HepG2 (cell line): ENCODE measurements around the gene NOXO1. TPM values are rescaled to one million over a fixed set of nuclear protein-coding genes. Genes with fewer than 3 reads are reported as not detected.

Experiments used
- AGO2 ChIP-seq: fragments of 200-400 bp; formaldehyde crosslinking; optimal IDR thresholded peaks from 2 replicates; pipeline ENCODE3; 2017; ENCODE audit warnings: mild to moderate bottlenecking, low read depth, low read length, moderate library complexity
- ATF7-NPFF ChIP-seq: sonication (generic); formaldehyde crosslinking; IDR thresholded peaks from 2 replicates; pipeline ENCODE4 v1.8.1; 2023; ENCODE audit warnings: mild to moderate bottlenecking, low read depth, missing genetic modification reagents, moderate library complexity
- FOXA3 ChIP-seq: IDR thresholded peaks from 2 replicates; pipeline ENCODE4 v1.6.1; 2016; ENCODE audit warnings: missing genetic modification reagents, missing compliant biosample characterization
- FOXK1 ChIP-seq: sonication (generic); formaldehyde crosslinking; IDR thresholded peaks from 2 replicates; pipeline ENCODE4 v1.4.0; 2020; ENCODE audit warnings: low read depth, missing genetic modification reagents, borderline replicate concordance
- KLF6 ChIP-seq: IDR thresholded peaks from 2 replicates; pipeline ENCODE4 v1.8.0; 2016; ENCODE audit warnings: missing biosample characterization, missing genetic modification reagents
- MLLT10 ChIP-seq: sonication (generic); formaldehyde crosslinking; IDR thresholded peaks from 2 replicates; pipeline ENCODE4 v1.4.0; 2020; ENCODE audit warnings: missing genetic modification reagents
- NFE2 ChIP-seq: sonication (generic); formaldehyde crosslinking; IDR thresholded peaks from 2 replicates; pipeline ENCODE4 v1.4.0; 2020; ENCODE audit warnings: missing genetic modification reagents
- SRF ChIP-seq: IDR thresholded peaks from 2 replicates; pipeline ENCODE4 v1.6.1; 2011; ENCODE audit warnings: mild to moderate bottlenecking, low read depth, low read length, moderate library complexity
- TCF7 ChIP-seq: sonication (generic); IDR thresholded peaks from 2 replicates; pipeline ENCODE4 v1.6.1; 2016; ENCODE audit warnings: antibody characterized with exemption, low read depth
- ZNF3 ChIP-seq: IDR thresholded peaks from 2 replicates; pipeline ENCODE4 v1.7.0; 2017; ENCODE audit warnings: inconsistent platforms
- ZNF614 ChIP-seq: IDR thresholded peaks from 2 replicates; pipeline ENCODE4 v1.6.1; 2018; ENCODE audit warnings: missing biosample characterization, missing genetic modification reagents, inconsistent platforms, borderline replicate concordance
- ZSCAN9 ChIP-seq: IDR thresholded peaks from 2 replicates; pipeline ENCODE4 v1.6.1; 2016; ENCODE audit warnings: borderline replicate concordance
- polyA plus RNA-seq, 8 experiments: library from polyadenylated mRNA; depleted of rRNA in 3 of 8; stranded (reverse) in 7 of 8; unstranded in 1 of 8; fragments of >200 nt; fragmentation: Illumina TruSeq in 4 of 8; extraction: Trizol in 4 of 8; gene quantifications; 2 replicates each; pipeline versions ENCODE4 v1.2.1 to v1.2.3, GENCODE V29; 2011 to 2016; ENCODE audit warnings: low read depth in 4 of 8, missing spikeins in 1 of 8, mixed read lengths in 1 of 8; ENCODE audit not compliant: insufficient read depth in 1 of 8
- total RNA-seq, 5 experiments: library from RNA; depleted of rRNA; stranded (reverse); fragments of >200 nt; fragmentation: Illumina TruSeq; extraction: Trizol; gene quantifications; 2 replicates each; pipeline ENCODE4 v1.2.3, GENCODE V29; 2016; ENCODE audit warnings: low read depth in 1 of 5
- TF ChIP-seq, protein P1 (sequence below): sonication (generic); formaldehyde crosslinking; IDR thresholded peaks from 2 replicates; pipeline ENCODE4 v1.4.0; 2020; ENCODE audit warnings: low read depth, mild to moderate bottlenecking, missing genetic modification reagents
- TF ChIP-seq, protein P2 (sequence below): sonication (generic); formaldehyde crosslinking; IDR thresholded peaks from 2 replicates; pipeline ENCODE4 v1.4.0; 2020; ENCODE audit warnings: missing genetic modification reagents
- TF ChIP-seq, protein P3 (sequence below): sonication (generic); formaldehyde crosslinking; IDR thresholded peaks from 2 replicates; pipeline ENCODE4 v1.5.0; 2020; ENCODE audit warnings: mild to moderate bottlenecking, missing genetic modification reagents
- TF ChIP-seq, protein P4 (sequence below): sonication (generic); formaldehyde crosslinking; IDR thresholded peaks from 2 replicates; pipeline ENCODE4 v1.4.0; 2020; ENCODE audit warnings: missing genetic modification reagents, low read depth, mild to moderate bottlenecking, borderline replicate concordance
- TF ChIP-seq, protein P5 (sequence below): IDR thresholded peaks from 2 replicates; pipeline ENCODE4 v1.6.1; 2018; ENCODE audit warnings: missing genetic modification reagents, mild to moderate bottlenecking, missing compliant biosample characterization
- TF ChIP-seq, protein P6 (sequence below): sonication (generic); formaldehyde crosslinking; IDR thresholded peaks from 2 replicates; pipeline ENCODE4 v1.9.0; 2021; ENCODE audit warnings: missing genetic modification reagents, borderline replicate concordance

NOXO1 gene
- total and polyA plus RNA-seq, 2 of the 13 experiments (the other 11 are each of a cell fraction or from before 2014, with no cell fraction given) = 0.69 to 1.4 TPM

DNA sequence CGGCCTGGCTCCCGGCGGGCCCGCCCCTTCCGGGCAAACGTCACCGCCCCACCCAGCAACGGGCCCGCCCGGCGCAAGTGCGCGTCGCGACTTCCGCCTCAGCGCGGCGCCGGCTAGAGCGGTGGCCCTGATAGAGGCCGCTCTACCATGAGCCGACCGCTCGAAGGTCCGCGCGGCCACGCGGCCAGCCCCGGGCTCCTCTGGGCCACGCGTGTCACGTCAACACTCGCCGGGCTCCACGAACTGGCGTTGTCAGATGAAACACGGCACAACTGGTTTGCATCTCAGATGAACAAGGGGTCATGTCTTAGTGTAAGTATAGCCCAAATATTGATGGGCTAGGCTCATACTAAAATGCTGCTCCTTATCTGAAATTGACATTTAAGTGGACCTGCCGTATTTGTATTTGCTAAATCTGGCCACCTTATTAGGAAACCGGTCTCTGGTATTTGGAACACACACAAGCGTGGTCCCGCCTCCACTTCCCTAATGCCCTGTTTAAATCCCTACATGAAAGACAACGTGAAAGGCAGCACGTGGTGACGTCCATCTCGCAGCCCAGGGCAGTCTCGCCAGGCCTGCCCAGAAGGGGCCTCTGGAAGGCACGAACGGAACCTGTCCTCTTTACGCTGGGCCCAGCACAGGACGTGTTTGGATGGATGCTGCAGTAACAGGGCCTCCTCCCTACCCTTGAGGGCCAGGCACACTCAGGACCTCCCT is 28.7 kb upstream of the NOXO1 start, which contains the start of gene ZNF598 (continued):
- no peak; the same call in 1 of the 2 replicates for TF ChIP-seq ATF7-NPFF (CRISPR knock-in tag)
- TF ChIP-seq, protein P1, sequence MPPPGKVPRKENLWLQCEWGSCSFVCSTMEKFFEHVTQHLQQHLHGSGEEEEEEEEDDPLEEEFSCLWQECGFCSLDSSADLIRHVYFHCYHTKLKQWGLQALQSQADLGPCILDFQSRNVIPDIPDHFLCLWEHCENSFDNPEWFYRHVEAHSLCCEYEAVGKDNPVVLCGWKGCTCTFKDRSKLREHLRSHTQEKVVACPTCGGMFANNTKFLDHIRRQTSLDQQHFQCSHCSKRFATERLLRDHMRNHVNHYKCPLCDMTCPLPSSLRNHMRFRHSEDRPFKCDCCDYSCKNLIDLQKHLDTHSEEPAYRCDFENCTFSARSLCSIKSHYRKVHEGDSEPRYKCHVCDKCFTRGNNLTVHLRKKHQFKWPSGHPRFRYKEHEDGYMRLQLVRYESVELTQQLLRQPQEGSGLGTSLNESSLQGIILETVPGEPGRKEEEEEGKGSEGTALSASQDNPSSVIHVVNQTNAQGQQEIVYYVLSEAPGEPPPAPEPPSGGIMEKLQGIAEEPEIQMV (CRISPR knock-in tag) = peak; percentile 64; the same call in 1 of the 2 replicates
- TF ChIP-seq MLLT10 (CRISPR knock-in tag) = no peak
- no peak for TF ChIP-seq FOXA3 (CRISPR knock-in tag)
- TF ChIP-seq ZSCAN9 (CRISPR knock-in tag) = peak; percentile 39; the same call in 1 of the 2 replicates
- TF ChIP-seq, protein P2, sequence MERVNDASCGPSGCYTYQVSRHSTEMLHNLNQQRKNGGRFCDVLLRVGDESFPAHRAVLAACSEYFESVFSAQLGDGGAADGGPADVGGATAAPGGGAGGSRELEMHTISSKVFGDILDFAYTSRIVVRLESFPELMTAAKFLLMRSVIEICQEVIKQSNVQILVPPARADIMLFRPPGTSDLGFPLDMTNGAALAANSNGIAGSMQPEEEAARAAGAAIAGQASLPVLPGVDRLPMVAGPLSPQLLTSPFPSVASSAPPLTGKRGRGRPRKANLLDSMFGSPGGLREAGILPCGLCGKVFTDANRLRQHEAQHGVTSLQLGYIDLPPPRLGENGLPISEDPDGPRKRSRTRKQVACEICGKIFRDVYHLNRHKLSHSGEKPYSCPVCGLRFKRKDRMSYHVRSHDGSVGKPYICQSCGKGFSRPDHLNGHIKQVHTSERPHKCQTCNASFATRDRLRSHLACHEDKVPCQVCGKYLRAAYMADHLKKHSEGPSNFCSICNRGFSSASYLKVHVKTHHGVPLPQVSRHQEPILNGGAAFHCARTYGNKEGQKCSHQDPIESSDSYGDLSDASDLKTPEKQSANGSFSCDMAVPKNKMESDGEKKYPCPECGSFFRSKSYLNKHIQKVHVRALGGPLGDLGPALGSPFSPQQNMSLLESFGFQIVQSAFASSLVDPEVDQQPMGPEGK (CRISPR knock-in tag) = 0 out of 2 replicates have a peak, but pooled peaks have one; percentile 22
- peak; percentile 70 for TF ChIP-seq KLF6
- no peak for TF ChIP-seq AGO2
- TF ChIP-seq TCF7 = no peak
- no peak for TF ChIP-seq ZNF3 (CRISPR knock-in tag)
- TF ChIP-seq FOXK1 (CRISPR knock-in tag) = peak; percentile 11; the same call in 1 of the 2 replicates
- TF ChIP-seq, protein P3, sequence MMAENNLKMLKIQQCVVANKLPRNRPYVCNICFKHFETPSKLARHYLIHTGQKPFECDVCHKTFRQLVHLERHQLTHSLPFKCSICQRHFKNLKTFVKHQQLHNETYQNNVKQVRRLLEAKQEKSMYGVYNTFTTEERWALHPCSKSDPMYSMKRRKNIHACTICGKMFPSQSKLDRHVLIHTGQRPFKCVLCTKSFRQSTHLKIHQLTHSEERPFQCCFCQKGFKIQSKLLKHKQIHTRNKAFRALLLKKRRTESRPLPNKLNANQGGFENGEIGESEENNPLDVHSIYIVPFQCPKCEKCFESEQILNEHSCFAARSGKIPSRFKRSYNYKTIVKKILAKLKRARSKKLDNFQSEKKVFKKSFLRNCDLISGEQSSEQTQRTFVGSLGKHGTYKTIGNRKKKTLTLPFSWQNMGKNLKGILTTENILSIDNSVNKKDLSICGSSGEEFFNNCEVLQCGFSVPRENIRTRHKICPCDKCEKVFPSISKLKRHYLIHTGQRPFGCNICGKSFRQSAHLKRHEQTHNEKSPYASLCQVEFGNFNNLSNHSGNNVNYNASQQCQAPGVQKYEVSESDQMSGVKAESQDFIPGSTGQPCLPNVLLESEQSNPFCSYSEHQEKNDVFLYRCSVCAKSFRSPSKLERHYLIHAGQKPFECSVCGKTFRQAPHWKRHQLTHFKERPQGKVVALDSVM (CRISPR knock-in tag) = peak; percentile 63
- TF ChIP-seq SRF = 0 out of 2 replicates have a peak, but pooled peaks have one; percentile 24
- TF ChIP-seq, protein P4, sequence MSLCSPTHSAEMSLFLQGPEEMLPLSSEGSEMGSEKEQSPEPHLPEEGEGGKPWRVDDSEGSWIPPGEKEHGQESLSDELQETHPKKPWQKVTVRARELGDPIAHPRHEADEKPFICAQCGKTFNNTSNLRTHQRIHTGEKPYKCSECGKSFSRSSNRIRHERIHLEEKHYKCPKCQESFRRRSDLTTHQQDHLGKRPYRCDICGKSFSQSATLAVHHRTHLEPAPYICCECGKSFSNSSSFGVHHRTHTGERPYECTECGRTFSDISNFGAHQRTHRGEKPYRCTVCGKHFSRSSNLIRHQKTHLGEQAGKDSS = no peak
- TF ChIP-seq, protein P5, sequence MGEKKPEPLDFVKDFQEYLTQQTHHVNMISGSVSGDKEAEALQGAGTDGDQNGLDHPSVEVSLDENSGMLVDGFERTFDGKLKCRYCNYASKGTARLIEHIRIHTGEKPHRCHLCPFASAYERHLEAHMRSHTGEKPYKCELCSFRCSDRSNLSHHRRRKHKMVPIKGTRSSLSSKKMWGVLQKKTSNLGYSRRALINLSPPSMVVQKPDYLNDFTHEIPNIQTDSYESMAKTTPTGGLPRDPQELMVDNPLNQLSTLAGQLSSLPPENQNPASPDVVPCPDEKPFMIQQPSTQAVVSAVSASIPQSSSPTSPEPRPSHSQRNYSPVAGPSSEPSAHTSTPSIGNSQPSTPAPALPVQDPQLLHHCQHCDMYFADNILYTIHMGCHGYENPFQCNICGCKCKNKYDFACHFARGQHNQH (CRISPR knock-in tag) = peak; percentile 96
- TF ChIP-seq, protein P6, sequence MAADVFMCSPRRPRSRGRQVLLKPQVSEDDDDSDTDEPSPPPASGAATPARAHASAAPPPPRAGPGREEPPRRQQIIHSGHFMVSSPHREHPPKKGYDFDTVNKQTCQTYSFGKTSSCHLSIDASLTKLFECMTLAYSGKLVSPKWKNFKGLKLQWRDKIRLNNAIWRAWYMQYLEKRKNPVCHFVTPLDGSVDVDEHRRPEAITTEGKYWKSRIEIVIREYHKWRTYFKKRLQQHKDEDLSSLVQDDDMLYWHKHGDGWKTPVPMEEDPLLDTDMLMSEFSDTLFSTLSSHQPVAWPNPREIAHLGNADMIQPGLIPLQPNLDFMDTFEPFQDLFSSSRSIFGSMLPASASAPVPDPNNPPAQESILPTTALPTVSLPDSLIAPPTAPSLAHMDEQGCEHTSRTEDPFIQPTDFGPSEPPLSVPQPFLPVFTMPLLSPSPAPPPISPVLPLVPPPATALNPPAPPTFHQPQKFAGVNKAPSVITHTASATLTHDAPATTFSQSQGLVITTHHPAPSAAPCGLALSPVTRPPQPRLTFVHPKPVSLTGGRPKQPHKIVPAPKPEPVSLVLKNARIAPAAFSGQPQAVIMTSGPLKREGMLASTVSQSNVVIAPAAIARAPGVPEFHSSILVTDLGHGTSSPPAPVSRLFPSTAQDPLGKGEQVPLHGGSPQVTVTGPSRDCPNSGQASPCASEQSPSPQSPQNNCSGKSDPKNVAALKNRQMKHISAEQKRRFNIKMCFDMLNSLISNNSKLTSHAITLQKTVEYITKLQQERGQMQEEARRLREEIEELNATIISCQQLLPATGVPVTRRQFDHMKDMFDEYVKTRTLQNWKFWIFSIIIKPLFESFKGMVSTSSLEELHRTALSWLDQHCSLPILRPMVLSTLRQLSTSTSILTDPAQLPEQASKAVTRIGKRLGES (CRISPR knock-in tag) = no peak
- no peak for TF ChIP-seq NFE2 (CRISPR knock-in tag)
- 0 out of 2 replicates have a peak, but pooled peaks have one; percentile 35 for TF ChIP-seq ZNF614 (CRISPR knock-in tag)
